Measurements from ENCODE around the gene CCDC83. TPM values are rescaled to one million over a fixed set of nuclear protein-coding genes. Genes with fewer than 3 reads are reported as not detected.

Gene CCDC83
- total RNA-seq, 1 donor from 2014 or later, result not detected

GRCh38 chr11:85945788-85946187 is 90.6 kb downstream of the CCDC83 start:
- Mint-ChIP-seq H3K27ac (ENCODE audit: unreplicated experiment) (no peak overlapping the region), H3K4me3 (ENCODE audit: unreplicated experiment) (no peak overlapping the region), H3K36me3 (ENCODE audit: low read depth, unreplicated experiment) (peaks cover 7% of the 10 kb centered on the region), H3K4me1 (ENCODE audit: unreplicated experiment) (peaks cover 5% of the 10 kb centered on the region), H3K9me3 (ENCODE audit: unreplicated experiment) (no peaks in the 10 kb centered on the region), H3K27me3 (ENCODE audit: unreplicated experiment) (peaks cover 5% of the 10 kb centered on the region)
- no peak for TF ChIP-seq CTCF (IDR thresholded peaks at IDR 0.05; ENCODE audit: unreplicated experiment)
- no peak for DNase-seq (ENCODE audit: low spot score)

- no peak overlapping the region for H3K27ac Mint-ChIP-seq (ENCODE audit: unreplicated experiment)
- H3K9me3 Mint-ChIP-seq (ENCODE audit: unreplicated experiment), result no peaks in the 10 kb centered on the region
- peaks cover 7% of the 10 kb centered on the region for H3K36me3 Mint-ChIP-seq (ENCODE audit: low read depth, unreplicated experiment)
- H3K27me3 Mint-ChIP-seq (ENCODE audit: unreplicated experiment), result peaks cover 5% of the 10 kb centered on the region
- TF ChIP-seq CTCF (IDR thresholded peaks at IDR 0.05; ENCODE audit: unreplicated experiment), result no peak
- DNase-seq (ENCODE audit: low spot score), result no peak
- H3K4me3 Mint-ChIP-seq (ENCODE audit: unreplicated experiment), result no peak overlapping the region
- peaks cover 5% of the 10 kb centered on the region for H3K4me1 Mint-ChIP-seq (ENCODE audit: unreplicated experiment)
Measured at GRCh38 chr11:85946221-85946620, 91.0 kb downstream of the CCDC83 start.

- Mint-ChIP-seq H3K27me3 (ENCODE audit: unreplicated experiment) (peaks cover 9% of the 10 kb centered on the region), H3K4me1 (ENCODE audit: unreplicated experiment) (peaks cover 5% of the 10 kb centered on the region), H3K27ac (ENCODE audit: unreplicated experiment) (no peak overlapping the region), H3K9me3 (ENCODE audit: unreplicated experiment) (no peaks in the 10 kb centered on the region), H3K36me3 (ENCODE audit: low read depth, unreplicated experiment) (peaks cover 7% of the 10 kb centered on the region), H3K4me3 (ENCODE audit: unreplicated experiment) (no peak overlapping the region)
- DNase-seq (ENCODE audit: low spot score), result no peak
- no peak for TF ChIP-seq CTCF (IDR thresholded peaks at IDR 0.05; ENCODE audit: unreplicated experiment)
Measured at GRCh38 chr11:85947431-85948272, 92.5 kb downstream of the CCDC83 start.

- Mint-ChIP-seq H3K4me1 (ENCODE audit: unreplicated experiment) (peaks cover 5% of the 10 kb centered on the region), H3K36me3 (ENCODE audit: low read depth, unreplicated experiment) (peaks cover 17% of the 10 kb centered on the region), H3K27ac (ENCODE audit: unreplicated experiment) (no peak overlapping the region), H3K27me3 (ENCODE audit: unreplicated experiment) (peaks cover 12% of the 10 kb centered on the region), H3K9me3 (ENCODE audit: unreplicated experiment) (no peaks in the 10 kb centered on the region), H3K4me3 (ENCODE audit: unreplicated experiment) (no peak overlapping the region)
- no peak for DNase-seq (ENCODE audit: low spot score)
- TF ChIP-seq CTCF (IDR thresholded peaks at IDR 0.05; ENCODE audit: unreplicated experiment), result no peak
Measured at GRCh38 chr11:85948884-85949283, 93.7 kb downstream of the CCDC83 start.

GRCh38 chr11:85949798-85950197 is 94.6 kb downstream of the CCDC83 start:
- Mint-ChIP-seq H3K36me3 (ENCODE audit: low read depth, unreplicated experiment) (peaks cover 20% of the 10 kb centered on the region), H3K4me1 (ENCODE audit: unreplicated experiment) (peaks cover 5% of the 10 kb centered on the region), H3K27ac (ENCODE audit: unreplicated experiment) (no peak overlapping the region), H3K9me3 (ENCODE audit: unreplicated experiment) (no peaks in the 10 kb centered on the region), H3K27me3 (ENCODE audit: unreplicated experiment) (peaks cover 12% of the 10 kb centered on the region), H3K4me3 (ENCODE audit: unreplicated experiment) (no peak overlapping the region)
- no peak for DNase-seq (ENCODE audit: low spot score)
- no peak for TF ChIP-seq CTCF (IDR thresholded peaks at IDR 0.05; ENCODE audit: unreplicated experiment)

All from endothelial cell (in vitro differentiated cells).